T-cell (primary cell): Measurements from ENCODE around the gene FMO5. TPM values are rescaled to one million over a fixed set of nuclear protein-coding genes. Genes with fewer than 3 reads are reported as not detected.

Experiments
- ATAC-seq, 4 experiments: fragments of 200-7000 bp in 3 of 4; fragments of 150-1000 bp in 1 of 4; cut with Tn5 transposase; replicated peaks in 1 of 4; 1 replicate in 3 of 4; 2 replicates in 1 of 4; pipeline ENCODE4 v1.10.0; 2021; ENCODE audit warnings: moderate library complexity in 3 of 4, mild to moderate bottlenecking in 2 of 4, moderate number of reproducible peaks in 1 of 4
- CTCF ChIA-PET, 2 donors: fragments of 300-600 bp; sonication (Branson Sonifier 250); formaldehyde crosslinking; loops; one replicate each; lab custom pipeline; 2022; ENCODE audit warnings: antibody characterized with exemption in 2 of 2; lab: Charles Lee
- POLR2A ChIA-PET, 2 donors: fragments of 300-600 bp; sonication (Branson Sonifier 250); formaldehyde crosslinking; loops; one replicate each; lab custom pipeline; 2022; ENCODE audit warnings: antibody characterized with exemption in 2 of 2; lab: Charles Lee
- DNase-seq, 35 experiments: peaks; one replicate each; pipeline versions ENCODE4 v3.0.0 to v3.0.0-alpha.2; 2013 to 2023
- H3K27ac ChIP-seq: one replicate; pipeline ENCODE4 v1.5.1; 2013; ENCODE audit warnings: low read length
- H3K27me3 ChIP-seq, 2 experiments: replicated peaks in 1 of 2; 1 replicate in 1 of 2; 2 replicates in 1 of 2; pipeline versions ENCODE4 v1.6.1 to v1.7.0; 2013; ENCODE audit warnings: low read length in 1 of 2, mixed read lengths in 1 of 2; ENCODE audit not compliant: control insufficient read depth in 2 of 2, insufficient read depth in 2 of 2; ENCODE audit errors: extremely low read depth in 1 of 2
- H3K36me3 ChIP-seq, 2 donors: 1 replicate in 1 of 2; 2 replicates in 1 of 2; pipeline versions ENCODE4 v1.6.1 to v1.7.0; 2013; ENCODE audit warnings: low read length in 1 of 2; ENCODE audit not compliant: control insufficient read depth in 2 of 2, insufficient read depth in 1 of 2; ENCODE audit errors: extremely low read depth in 1 of 2
- H3K4me1 ChIP-seq, 2 experiments: 1 replicate in 1 of 2; 2 replicates in 1 of 2; pipeline versions ENCODE4 v1.6.1 to v1.7.0; 2013; ENCODE audit warnings: low read length in 2 of 2, mixed read lengths in 1 of 2; ENCODE audit not compliant: insufficient read depth in 2 of 2, control insufficient read depth in 1 of 2; ENCODE audit errors: extremely low read depth in 1 of 2
- H3K4me3 ChIP-seq, 2 donors: 1 replicate in 1 of 2; 2 replicates in 1 of 2; pipeline versions ENCODE4 v1.5.1 to v1.7.0; 2013; ENCODE audit warnings: mild to moderate bottlenecking in 2 of 2, low read length in 1 of 2, moderate library complexity in 1 of 2; ENCODE audit not compliant: control insufficient read depth in 1 of 2; ENCODE audit errors: extremely low read depth in 1 of 2
- H3K9me3 ChIP-seq: 2 replicates; pipeline ENCODE4 v1.7.0; 2013
- H3K27ac Mint-ChIP-seq, 2 donors: one replicate each; pipeline ENCODE4 v1.8.0; 2020 to 2021; ENCODE audit warnings: mild to moderate bottlenecking in 2 of 2, mixed read lengths in 2 of 2
- H3K27me3 Mint-ChIP-seq, 2 donors: one replicate each; pipeline ENCODE4 v1.8.0; 2021 to 2022; ENCODE audit warnings: mixed read lengths in 2 of 2
- H3K36me3 Mint-ChIP-seq: one replicate; pipeline ENCODE4 v1.8.0; 2021; ENCODE audit warnings: mixed read lengths
- H3K4me1 Mint-ChIP-seq, 3 donors: one replicate each; pipeline ENCODE4 v1.8.0; 2020 to 2022; ENCODE audit warnings: mixed read lengths in 3 of 3, mild to moderate bottlenecking in 1 of 3
- H3K4me3 Mint-ChIP-seq, 3 donors: one replicate each; pipeline ENCODE4 v1.8.0; 2020 to 2022; ENCODE audit warnings: mild to moderate bottlenecking in 3 of 3, mixed read lengths in 3 of 3, moderate library complexity in 3 of 3
- H3K9me3 Mint-ChIP-seq, 3 donors: one replicate each; pipeline ENCODE4 v1.8.0; 2020 to 2022; ENCODE audit warnings: mixed read lengths in 3 of 3
- WGBS: methylation state at CpG from one replicate; pipeline ENCODE4 v1.1.5; 2013; ENCODE audit warnings: missing lambda C conversion rate; ENCODE audit not compliant: insufficient coverage; 5-methylcytosine and 5-hydroxymethylcytosine counted together
- total RNA-seq, 35 experiments: library from RNA in 6 of 35; stranded (reverse) in 6 of 35; fragments of 120-200 nt in 1 of 35; gene quantifications; one replicate each; pipeline versions ENCODE4 v1.2.1 to v1.2.4 and lab custom pipeline; 2013 to 2026

FMO5 gene
- total RNA-seq, 5 donors from 2014 or later (not counting 1 experiment from before 2014, with no cell fraction given), result 0.23 to 1.4 (median 0.95) TPM

- Histone ChIP-seq H3K4me1 (no peaks in the 10 kb centered on the region), H3K4me3 (no peak overlapping the region), H3K9me3 (no peaks in the 10 kb centered on the region), H3K27me3 (no peaks in the 10 kb centered on the region), H3K27ac (no peak overlapping the region), H3K36me3 (no peaks in the 10 kb centered on the region)
- no peaks in the 10 kb centered on the region for H3K27me3 Mint-ChIP-seq
- no CpG with 5 or more reads among the region's 2 CpGs for WGBS
- H3K27ac Mint-ChIP-seq, result no peak overlapping the region
- H3K4me1 Mint-ChIP-seq, result no peaks in the 10 kb centered on the region
- peaks cover 9% of the 10 kb centered on the region for H3K36me3 Mint-ChIP-seq
- POLR2A ChIA-PET, result no interaction called here
- ATAC-seq (no peak), DNase-seq (no peak)
- no peak overlapping the region for H3K4me3 Mint-ChIP-seq
- CTCF ChIA-PET, result no interaction called here
- no peaks in the 10 kb centered on the region for H3K9me3 Mint-ChIP-seq
Measured at GRCh38 chr1:147210987-147211386, 14.2 kb downstream of the FMO5 start.

GRCh38 chr1:147209825-147210821, 15.0 kb downstream of the FMO5 start:
- H3K9me3 ChIP-seq, result no peaks in the 10 kb centered on the region
- ChIA-PET CTCF (no interaction called here), POLR2A (no interaction called here)
- Mint-ChIP-seq H3K27me3 (no peaks in the 10 kb centered on the region), H3K27ac (no peak overlapping the region), H3K36me3 (peaks cover 9% of the 10 kb centered on the region), H3K4me1 (no peaks in the 10 kb centered on the region), H3K4me3 (no peak overlapping the region), H3K9me3 (no peaks in the 10 kb centered on the region)
- no peaks in the 10 kb centered on the region for H3K4me1 ChIP-seq
- H3K27me3 ChIP-seq, result no peaks in the 10 kb centered on the region
- WGBS, result no CpG with 5 or more reads among the region's 3 CpGs
- no peak for DNase-seq
- no peak for ATAC-seq
- H3K36me3 ChIP-seq, result no peaks in the 10 kb centered on the region
- no peak overlapping the region for H3K27ac ChIP-seq
- no peak overlapping the region for H3K4me3 ChIP-seq

- Histone ChIP-seq H3K36me3 (no peaks in the 10 kb centered on the region), H3K9me3 (no peaks in the 10 kb centered on the region), H3K27me3 (no peaks in the 10 kb centered on the region), H3K27ac (no peak overlapping the region), H3K4me3 (no peak overlapping the region), H3K4me1 (no peaks in the 10 kb centered on the region)
- Mint-ChIP-seq H3K27ac (no peak overlapping the region), H3K4me1 (peaks cover 0 to 4% (median 0%) of the 10 kb centered on the region in 3 donors), H3K27me3 (no peaks in the 10 kb centered on the region), H3K9me3 (no peaks in the 10 kb centered on the region), H3K4me3 (no peak overlapping the region), H3K36me3 (peaks cover 21% of the 10 kb centered on the region)
- WGBS, result 93% methylated on average over 3 of the region's 7 CpGs
- CTCF ChIA-PET, result no interaction called here
- ATAC-seq, result no peak
- DNase-seq, result no peak
- POLR2A ChIA-PET, result no interaction called here
Measured at GRCh38 chr1:147208619-147209018, 16.5 kb downstream of the FMO5 start.

GRCh38 chr1:147207192-147207591, 17.9 kb downstream of the FMO5 start:
- Histone ChIP-seq H3K27ac (no peak overlapping the region), H3K9me3 (no peaks in the 10 kb centered on the region), H3K36me3 (no peaks in the 10 kb centered on the region), H3K27me3 (no peaks in the 10 kb centered on the region), H3K4me1 (no peaks in the 10 kb centered on the region), H3K4me3 (no peak overlapping the region)
- CTCF ChIA-PET, result no interaction called here
- Mint-ChIP-seq H3K9me3 (no peaks in the 10 kb centered on the region), H3K36me3 (peaks cover 33% of the 10 kb centered on the region), H3K27ac (no peak overlapping the region), H3K27me3 (no peaks in the 10 kb centered on the region), H3K4me1 (peaks cover 0 to 4% (median 0%) of the 10 kb centered on the region in 3 donors), H3K4me3 (no peak overlapping the region)
- ATAC-seq (no peak), DNase-seq (no peak)
- 80% methylated on average over 1 of the region's 1 CpG for WGBS
- POLR2A ChIA-PET, result no interaction called here

- no peak for DNase-seq
- ChIA-PET CTCF (no interaction called here), POLR2A (no interaction called here)
- no peaks in the 10 kb centered on the region for H3K27me3 ChIP-seq
- Mint-ChIP-seq H3K27me3 (no peaks in the 10 kb centered on the region), H3K9me3 (no peaks in the 10 kb centered on the region), H3K4me3 (no peak overlapping the region), H3K27ac (no peak overlapping the region), H3K4me1 (peaks cover 0 to 4% (median 0%) of the 10 kb centered on the region in 3 donors), H3K36me3 (peaks cover 29% of the 10 kb centered on the region)
- H3K27ac ChIP-seq, result no peak overlapping the region
- H3K36me3 ChIP-seq, result no peaks in the 10 kb centered on the region
- ATAC-seq, result no peak
- 86% methylated on average over 2 of the region's 3 CpGs for WGBS
- H3K9me3 ChIP-seq, result no peaks in the 10 kb centered on the region
- H3K4me1 ChIP-seq, result no peaks in the 10 kb centered on the region
- no peak overlapping the region for H3K4me3 ChIP-seq
Measured at GRCh38 chr1:147204080-147204479, 21.1 kb downstream of the FMO5 start.

- DNase-seq (no peak), ATAC-seq (no peak)
- Histone ChIP-seq H3K4me3 (no peak overlapping the region), H3K4me1 (no peaks in the 10 kb centered on the region), H3K36me3 (no peaks in the 10 kb centered on the region), H3K9me3 (no peaks in the 10 kb centered on the region), H3K27me3 (no peaks in the 10 kb centered on the region), H3K27ac (no peak overlapping the region)
- ChIA-PET CTCF (no interaction called here), POLR2A (no interaction called here)
- 67% methylated on average over 1 of the region's 2 CpGs for WGBS
- Mint-ChIP-seq H3K36me3 (peaks cover 32% of the 10 kb centered on the region), H3K4me3 (no peak overlapping the region), H3K9me3 (no peaks in the 10 kb centered on the region), H3K27ac (no peak overlapping the region), H3K27me3 (no peaks in the 10 kb centered on the region), H3K4me1 (peaks cover 0 to 4% (median 0%) of the 10 kb centered on the region in 3 donors)
Measured at GRCh38 chr1:147202576-147202975, 22.6 kb downstream of the FMO5 start.
